Measurements from ENCODE around the gene AUH.

Gene AUH

GRCh38 chr9:91361291-91362050, at the start of gene AUH:
TSS of gene AUH (minus strand) at chr9:91361918. CDS start at chr9:91361889, 29 bp downstream.
- TF ChIP-seq CTCF (conservative IDR thresholded peaks at IDR 0.05; ENCODE audit: low read depth, low read length), result no peak
- no peak for DNase-seq (ENCODE audit: low read depth)
- peak within 1 kb of the TSS; percentile 84 for H3K4me3 ChIP-seq (ENCODE audit: low read length)

- H3K4me3 ChIP-seq (ENCODE audit: low read length), result no peak overlapping the region
- no peak for DNase-seq (ENCODE audit: low read depth)
- TF ChIP-seq CTCF (conservative IDR thresholded peaks at IDR 0.05; ENCODE audit: low read depth, low read length), result no peak
Measured at GRCh38 chr9:91411096-91411771, 49.5 kb upstream of the AUH start.

- DNase-seq (ENCODE audit: low read depth), result no peak
- no peak for TF ChIP-seq CTCF (conservative IDR thresholded peaks at IDR 0.05; ENCODE audit: low read depth, low read length)
- no peak overlapping the region for H3K4me3 ChIP-seq (ENCODE audit: low read length)
Measured at GRCh38 chr9:91410161-91410560, 48.4 kb upstream of the AUH start.

- no peak for DNase-seq (ENCODE audit: low read depth)
- H3K4me3 ChIP-seq (ENCODE audit: low read length), result no peak overlapping the region
- no peak for TF ChIP-seq CTCF (conservative IDR thresholded peaks at IDR 0.05; ENCODE audit: low read depth, low read length)
Measured at GRCh38 chr9:91408475-91408874, 46.8 kb upstream of the AUH start.

GRCh38 chr9:91407580-91408318, 46.0 kb upstream of the AUH start:
- no peak for DNase-seq (ENCODE audit: low read depth)
- no peak for TF ChIP-seq CTCF (conservative IDR thresholded peaks at IDR 0.05; ENCODE audit: low read depth, low read length)
- H3K4me3 ChIP-seq (ENCODE audit: low read length), result no peak overlapping the region

- no peak overlapping the region for H3K4me3 ChIP-seq (ENCODE audit: low read length)
- no peak for TF ChIP-seq CTCF (conservative IDR thresholded peaks at IDR 0.05; ENCODE audit: low read depth, low read length)
- DNase-seq (ENCODE audit: low read depth), result no peak
Measured at GRCh38 chr9:91405343-91406077, 43.8 kb upstream of the AUH start.

All from retinal pigment epithelial cell (primary cell).